H9 (cell line): ENCODE measurements around the gene SIX5. TPM values are rescaled to one million over a fixed set of nuclear protein-coding genes. Genes with fewer than 3 reads are reported as not detected.

Experiments
- DNase-seq: peaks from one replicate; pipeline ENCODE4 v3.0.0-alpha.2; 2017
- H2AFZ ChIP-seq: one replicate; pipeline ENCODE4 v1.6.1; 2013; ENCODE audit warnings: mild to moderate bottlenecking, low read length, control low read depth, moderate library complexity
- H2AK5ac ChIP-seq: 2 replicates; pipeline ENCODE4 v1.6.1; 2013; ENCODE audit warnings: low read length, control low read depth, mixed read lengths; ENCODE audit not compliant: insufficient read length
- H2BK120ac ChIP-seq: one replicate; pipeline ENCODE4 v1.6.1; 2013; ENCODE audit warnings: low read depth, mild to moderate bottlenecking, low read length, control low read depth, inconsistent platforms; ENCODE audit not compliant: poor library complexity, severe bottlenecking
- H2BK12ac ChIP-seq: 2 replicates; pipeline ENCODE4 v1.6.1; 2013; ENCODE audit warnings: low read length, control low read depth, mixed read lengths, low read depth; ENCODE audit not compliant: insufficient read length
- H2BK15ac ChIP-seq: 2 replicates; pipeline ENCODE4 v1.6.1; 2013; ENCODE audit warnings: low read depth, low read length, control low read depth
- H2BK20ac ChIP-seq: one replicate; pipeline ENCODE4 v1.6.1; 2013; ENCODE audit warnings: low read depth, mild to moderate bottlenecking, low read length, control low read depth, inconsistent platforms; ENCODE audit not compliant: poor library complexity, severe bottlenecking
- H2BK5ac ChIP-seq: 2 replicates; pipeline ENCODE4 v1.6.1; 2013; ENCODE audit warnings: low read length, control low read depth, mixed read lengths; ENCODE audit not compliant: insufficient read length
- H3K14ac ChIP-seq: 2 replicates; pipeline ENCODE4 v1.6.1; 2013; ENCODE audit warnings: low read length, control low read depth; ENCODE audit not compliant: insufficient read depth
- H3K18ac ChIP-seq: 2 replicates; pipeline ENCODE4 v1.6.1; 2013; ENCODE audit warnings: low read depth, mild to moderate bottlenecking, mixed read lengths, low read length, control low read depth; ENCODE audit not compliant: insufficient read length
- H3K23ac ChIP-seq: 2 replicates; pipeline ENCODE4 v1.6.1; 2013; ENCODE audit warnings: low read length, control low read depth, mixed read lengths, low read depth; ENCODE audit not compliant: insufficient read length
- H3K23me2 ChIP-seq: 2 replicates; pipeline ENCODE4 v1.6.1; 2013; ENCODE audit warnings: low read depth, mild to moderate bottlenecking, mixed read lengths, low read length, control low read depth; ENCODE audit not compliant: insufficient read length, poor library complexity, severe bottlenecking
- H3K27ac ChIP-seq: 2 replicates; pipeline ENCODE4 v1.5.1; 2013; ENCODE audit warnings: low read length, control low read depth, mixed read lengths, low read depth; ENCODE audit not compliant: insufficient read length
- H3K27me3 ChIP-seq: 2 replicates; pipeline ENCODE4 v1.6.1; 2013; ENCODE audit warnings: low read length, control low read depth, inconsistent platforms; ENCODE audit not compliant: insufficient read depth
- H3K4ac ChIP-seq: 2 replicates; pipeline ENCODE4 v1.6.1; 2013; ENCODE audit warnings: low read depth, mild to moderate bottlenecking, control low read depth, inconsistent platforms, low read length, moderate library complexity
- H3K4me1 ChIP-seq: 2 replicates; pipeline ENCODE4 v1.6.1; 2013; ENCODE audit warnings: low read length, control low read depth, inconsistent platforms; ENCODE audit not compliant: insufficient read depth
- H3K4me2 ChIP-seq: 2 replicates; pipeline ENCODE4 v1.6.1; 2013; ENCODE audit warnings: low read length, control low read depth, mixed read lengths; ENCODE audit not compliant: insufficient read length, insufficient read depth
- H3K56ac ChIP-seq: 2 replicates; pipeline ENCODE4 v1.6.1; 2013; ENCODE audit warnings: low read depth, mild to moderate bottlenecking, mixed read lengths, low read length, control low read depth; ENCODE audit not compliant: insufficient read length
- H3K79me1 ChIP-seq: 2 replicates; pipeline ENCODE4 v1.6.1; 2013; ENCODE audit warnings: low read depth, mild to moderate bottlenecking, moderate library complexity, low read length, control low read depth, inconsistent platforms; ENCODE audit not compliant: insufficient read depth, poor library complexity, severe bottlenecking
- H3K79me2 ChIP-seq: 2 replicates; pipeline ENCODE4 v1.6.1; 2013; ENCODE audit warnings: low read length, control low read depth, inconsistent platforms; ENCODE audit not compliant: insufficient read depth
- H3K9ac ChIP-seq: 2 replicates; pipeline ENCODE4 v1.6.1; 2013; ENCODE audit warnings: low read length, control low read depth, mixed read lengths; ENCODE audit not compliant: insufficient read length; ENCODE audit errors: extremely low read depth
- H3K9me3 ChIP-seq: one replicate; pipeline ENCODE4 v1.6.1; 2013; ENCODE audit warnings: low read depth, low read length, inconsistent platforms; ENCODE audit not compliant: control insufficient read depth
- H3T11ph ChIP-seq: one replicate; pipeline ENCODE4 v1.6.1; 2013; ENCODE audit warnings: mild to moderate bottlenecking, low read length, control low read depth, inconsistent platforms
- H4K20me1 ChIP-seq: one replicate; pipeline ENCODE4 v1.6.1; 2013; ENCODE audit not compliant: control insufficient read depth, insufficient read length, insufficient read depth
- H4K5ac ChIP-seq: 2 replicates; pipeline ENCODE4 v1.6.1; 2013; ENCODE audit warnings: low read depth, mild to moderate bottlenecking, mixed read lengths, low read length, control low read depth; ENCODE audit not compliant: insufficient read length
- H4K8ac ChIP-seq: replicated peaks from 2 replicates; pipeline ENCODE4 v1.6.1; 2013; ENCODE audit warnings: low read length, control low read depth, mixed read lengths, low read depth; ENCODE audit not compliant: insufficient read length
- H4K91ac ChIP-seq: 2 replicates; pipeline ENCODE4 v1.6.1; 2013; ENCODE audit warnings: low read depth, mild to moderate bottlenecking, moderate library complexity, mixed read lengths, low read length, control low read depth; ENCODE audit not compliant: insufficient read length
- H3K27ac Mint-ChIP-seq, 3 experiments: 2 replicates in 2 of 3; 3 replicates in 1 of 3; pipeline ENCODE4 v1.8.0; 2020 to 2021; ENCODE audit warnings: mixed read lengths in 3 of 3, mild to moderate bottlenecking in 1 of 3, moderate library complexity in 1 of 3
- H3K27me3 Mint-ChIP-seq: 2 replicates; pipeline ENCODE4 v1.8.0; 2021; ENCODE audit warnings: low read depth, mild to moderate bottlenecking, moderate library complexity, mixed read lengths
- H3K36me3 Mint-ChIP-seq, 3 experiments: 2 replicates in 2 of 3; 3 replicates in 1 of 3; pipeline ENCODE4 v1.8.0; 2020 to 2021; ENCODE audit warnings: low read depth in 3 of 3, mixed read lengths in 3 of 3; ENCODE audit not compliant: insufficient read depth in 1 of 3
- H3K4me1 Mint-ChIP-seq, 2 experiments: 2 replicates each; pipeline ENCODE4 v1.8.0; 2020; ENCODE audit warnings: mixed read lengths in 2 of 2
- H3K4me3 Mint-ChIP-seq, 2 experiments: 2 replicates in 1 of 2; 3 replicates in 1 of 2; pipeline ENCODE4 v1.8.0; 2020 to 2021; ENCODE audit warnings: mild to moderate bottlenecking in 2 of 2, mixed read lengths in 2 of 2, moderate library complexity in 1 of 2
- H3K9me3 Mint-ChIP-seq, 2 experiments: 2 replicates in 1 of 2; 3 replicates in 1 of 2; pipeline ENCODE4 v1.8.0; 2020; ENCODE audit warnings: mild to moderate bottlenecking in 2 of 2, mixed read lengths in 2 of 2, moderate library complexity in 1 of 2
- CTCF ChIP-seq: fragments of 200-600 bp; sonication (generic); conservative IDR thresholded peaks from 3 replicates; pipeline ENCODE4 v1.8.0; 2021; ENCODE audit warnings: antibody characterized with exemption, mild to moderate bottlenecking
- WGBS: extraction: QIAGEN DNeasy Blood & Tissue Kit; methylation state at CpG from one replicate; pipeline ENCODE4 v1.1.7; 2013; ENCODE audit warnings: missing lambda C conversion rate, low lambda C conversion rate, mixed read lengths; ENCODE audit not compliant: insufficient read length; ENCODE audit errors: extremely low coverage; 5-methylcytosine and 5-hydroxymethylcytosine counted together
- total RNA-seq: library from RNA; stranded (reverse); gene quantifications from 2 replicates; pipeline ENCODE4 v1.2.1, GENCODE V29; 2021

Gene SIX5
- total RNA-seq, 1 experiment from 2014 or later = 41.7 TPM

GRCh38 chr19:45793876-45794275 is 24.8 kb upstream of the SIX5 start:
- no peaks in the 10 kb centered on the region for H4K20me1 ChIP-seq
- no peak overlapping the region for H3K56ac ChIP-seq
- H3K4me2 ChIP-seq = no peak overlapping the region
- H3K79me1 ChIP-seq = peaks cover 8% of the 10 kb centered on the region
- H3K27ac Mint-ChIP-seq = no peak overlapping the region; a peak in 1 of 7 replicates
- no peak overlapping the region for H3K23ac ChIP-seq
- no peak overlapping the region for H3K27ac ChIP-seq
- H4K8ac ChIP-seq = no peak overlapping the region
- H2AK5ac ChIP-seq = no peak overlapping the region
- H4K5ac ChIP-seq = no peak overlapping the region
- H3K4me3 Mint-ChIP-seq = peak overlapping the region in 1 of 2 experiments; percentile 42; a peak in 1 of 5 replicates
- H3K9ac ChIP-seq = no peak overlapping the region
- H3K4me1 Mint-ChIP-seq = peaks cover 21 to 26% of the 10 kb centered on the region in 2 experiments
- H3K27me3 ChIP-seq = no peaks in the 10 kb centered on the region
- H3K9me3 ChIP-seq = no peaks in the 10 kb centered on the region
- peaks cover 23% of the 10 kb centered on the region for H3K27me3 Mint-ChIP-seq
- 0 out of 2 replicates have a peak, but pooled peaks cover 3% of the 10 kb centered on the region for H3K4me1 ChIP-seq
- H2AFZ ChIP-seq = no peak overlapping the region
- no CpG with 5 or more reads among the region's 6 CpGs for WGBS
- peaks cover 7% of the 10 kb centered on the region for H3K23me2 ChIP-seq
- H4K91ac ChIP-seq = no peak overlapping the region
- peaks cover 9 to 20% (median 19%) of the 10 kb centered on the region in 3 experiments for H3K36me3 Mint-ChIP-seq
- peaks cover 0 to 2% of the 10 kb centered on the region in 2 experiments; a peak in 1 of 5 replicates for H3K9me3 Mint-ChIP-seq
- H2BK20ac ChIP-seq = no peak overlapping the region
- H2BK15ac ChIP-seq = no peak overlapping the region
- H2BK12ac ChIP-seq = no peak overlapping the region
- H2BK120ac ChIP-seq = no peak overlapping the region
- no peak overlapping the region for H3K18ac ChIP-seq
- H2BK5ac ChIP-seq = no peak overlapping the region
- no peak overlapping the region for H3K4ac ChIP-seq
- H3K79me2 ChIP-seq = 0 out of 2 replicates have a peak, but pooled peaks cover 3% of the 10 kb centered on the region
- no peak for DNase-seq
- no peak for TF ChIP-seq CTCF
- no peak overlapping the region for H3T11ph ChIP-seq
- H3K14ac ChIP-seq = no peak overlapping the region
